GM10248 (cell line): ENCODE results near the gene PIGU.

Source experiments
- CTCF ChIA-PET: fragments of 300-600 bp; sonication (Branson Sonifier 250); formaldehyde crosslinking; extraction: SDS; loops from one replicate; lab custom pipeline; 2021; ENCODE audit warnings: antibody characterized with exemption; lab: Yijun Ruan, JAX
- POLR2A ChIA-PET: fragments of 350-650 bp; sonication (Branson Sonifier 250); formaldehyde crosslinking; extraction: SDS; loops from one replicate; lab custom pipeline; 2020; ENCODE audit warnings: antibody characterized with exemption; lab: Yijun Ruan, JAX
- DNase-seq: peaks from one replicate; pipeline ENCODE4 v3.0.0; 2012; ENCODE audit errors: extremely low spot score
- TF ChIP-seq, protein P1 (sequence below): IDR thresholded peaks from 2 replicates; pipeline ENCODE4 v1.5.1; 2012; ENCODE audit warnings: mild to moderate bottlenecking, low read depth; ENCODE audit errors: extremely low read depth, missing control alignments, control extremely low read depth

PIGU gene

GRCh38 chr20:34573541-34574300 lies 103.2 kb downstream of the PIGU start:
- CTCF ChIA-PET, result interaction anchor here (1.0 to 2.1 kb wide), 5 partner anchors 9 to 183 kb away, joined by 3 to 11 read pairs (median 3); no protein-coding TSS in a partner anchor
- POLR2A ChIA-PET, result no interaction called here
- DNase-seq, result no peak
- TF ChIP-seq, protein P1, sequence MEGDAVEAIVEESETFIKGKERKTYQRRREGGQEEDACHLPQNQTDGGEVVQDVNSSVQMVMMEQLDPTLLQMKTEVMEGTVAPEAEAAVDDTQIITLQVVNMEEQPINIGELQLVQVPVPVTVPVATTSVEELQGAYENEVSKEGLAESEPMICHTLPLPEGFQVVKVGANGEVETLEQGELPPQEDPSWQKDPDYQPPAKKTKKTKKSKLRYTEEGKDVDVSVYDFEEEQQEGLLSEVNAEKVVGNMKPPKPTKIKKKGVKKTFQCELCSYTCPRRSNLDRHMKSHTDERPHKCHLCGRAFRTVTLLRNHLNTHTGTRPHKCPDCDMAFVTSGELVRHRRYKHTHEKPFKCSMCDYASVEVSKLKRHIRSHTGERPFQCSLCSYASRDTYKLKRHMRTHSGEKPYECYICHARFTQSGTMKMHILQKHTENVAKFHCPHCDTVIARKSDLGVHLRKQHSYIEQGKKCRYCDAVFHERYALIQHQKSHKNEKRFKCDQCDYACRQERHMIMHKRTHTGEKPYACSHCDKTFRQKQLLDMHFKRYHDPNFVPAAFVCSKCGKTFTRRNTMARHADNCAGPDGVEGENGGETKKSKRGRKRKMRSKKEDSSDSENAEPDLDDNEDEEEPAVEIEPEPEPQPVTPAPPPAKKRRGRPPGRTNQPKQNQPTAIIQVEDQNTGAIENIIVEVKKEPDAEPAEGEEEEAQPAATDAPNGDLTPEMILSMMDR, result no peak

DNA sequence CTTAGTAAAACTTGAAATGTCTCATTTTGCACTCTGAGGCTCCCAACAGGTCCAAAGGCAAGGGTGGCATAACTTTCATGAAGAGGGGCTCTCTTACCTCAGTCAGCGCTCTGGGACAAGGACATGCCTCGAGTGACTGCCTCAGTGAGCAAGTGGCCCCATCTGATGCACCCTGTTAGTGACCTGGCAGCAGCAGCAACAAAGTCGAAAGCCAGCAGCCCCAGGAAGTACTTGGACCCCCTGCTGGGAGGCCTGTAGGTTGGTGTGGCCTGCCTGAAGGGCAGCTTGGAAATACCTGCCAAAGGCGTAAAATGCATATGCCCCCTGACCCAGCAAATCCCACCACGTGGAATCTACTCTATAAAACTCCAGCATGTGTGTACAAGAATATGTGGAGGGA lies 105.1 kb downstream of the PIGU start:
- ChIA-PET CTCF (interaction anchor here (0.8 to 3.6 kb wide), 5 partner anchors 8 to 198 kb away, joined by 3 to 12 read pairs (median 3); no protein-coding TSS in a partner anchor), POLR2A (no interaction called here)
- no peak for DNase-seq

DNA sequence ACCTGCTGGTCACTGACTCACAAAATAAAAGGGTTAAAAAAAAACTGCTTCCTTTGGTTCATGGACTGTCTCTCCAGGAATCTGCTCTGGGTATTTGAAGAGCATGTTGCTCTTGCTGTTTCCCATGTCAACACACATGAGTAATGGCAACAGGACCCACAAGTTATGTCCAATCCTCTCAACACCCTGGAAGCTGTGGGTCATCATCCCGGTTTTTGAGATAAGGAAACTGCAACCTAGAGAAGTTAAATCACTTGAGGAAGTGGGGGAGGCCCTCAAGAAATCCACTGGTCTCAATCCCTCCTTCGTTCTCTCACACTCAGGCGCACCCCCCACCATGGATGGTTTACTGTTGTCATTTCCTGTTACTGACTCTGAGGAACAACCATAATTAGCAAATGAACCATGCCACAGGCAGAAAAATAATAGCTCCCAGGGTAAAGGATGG lies 106.0 kb downstream of the PIGU start:
- no peak for DNase-seq
- ChIA-PET CTCF (interaction anchor here (0.8 to 3.6 kb wide), 6 partner anchors 8 to 199 kb away, joined by 3 to 12 read pairs (median 3); no protein-coding TSS in a partner anchor), POLR2A (no interaction called here)
- TF ChIP-seq, protein P1, result no peak

More for the DNA sequence above, 105.1 kb downstream of the PIGU start:
- TF ChIP-seq, protein P1, result no peak

GRCh38 chr20:34569598-34569997 lies 107.3 kb downstream of the PIGU start:
- ChIA-PET CTCF (interaction anchor here (1.6 to 3.6 kb wide), 3 partner anchors 10 to 257 kb away, joined by 4 to 12 read pairs (median 10); no protein-coding TSS in a partner anchor), POLR2A (no interaction called here)
- TF ChIP-seq, protein P1, result no peak

DNA sequence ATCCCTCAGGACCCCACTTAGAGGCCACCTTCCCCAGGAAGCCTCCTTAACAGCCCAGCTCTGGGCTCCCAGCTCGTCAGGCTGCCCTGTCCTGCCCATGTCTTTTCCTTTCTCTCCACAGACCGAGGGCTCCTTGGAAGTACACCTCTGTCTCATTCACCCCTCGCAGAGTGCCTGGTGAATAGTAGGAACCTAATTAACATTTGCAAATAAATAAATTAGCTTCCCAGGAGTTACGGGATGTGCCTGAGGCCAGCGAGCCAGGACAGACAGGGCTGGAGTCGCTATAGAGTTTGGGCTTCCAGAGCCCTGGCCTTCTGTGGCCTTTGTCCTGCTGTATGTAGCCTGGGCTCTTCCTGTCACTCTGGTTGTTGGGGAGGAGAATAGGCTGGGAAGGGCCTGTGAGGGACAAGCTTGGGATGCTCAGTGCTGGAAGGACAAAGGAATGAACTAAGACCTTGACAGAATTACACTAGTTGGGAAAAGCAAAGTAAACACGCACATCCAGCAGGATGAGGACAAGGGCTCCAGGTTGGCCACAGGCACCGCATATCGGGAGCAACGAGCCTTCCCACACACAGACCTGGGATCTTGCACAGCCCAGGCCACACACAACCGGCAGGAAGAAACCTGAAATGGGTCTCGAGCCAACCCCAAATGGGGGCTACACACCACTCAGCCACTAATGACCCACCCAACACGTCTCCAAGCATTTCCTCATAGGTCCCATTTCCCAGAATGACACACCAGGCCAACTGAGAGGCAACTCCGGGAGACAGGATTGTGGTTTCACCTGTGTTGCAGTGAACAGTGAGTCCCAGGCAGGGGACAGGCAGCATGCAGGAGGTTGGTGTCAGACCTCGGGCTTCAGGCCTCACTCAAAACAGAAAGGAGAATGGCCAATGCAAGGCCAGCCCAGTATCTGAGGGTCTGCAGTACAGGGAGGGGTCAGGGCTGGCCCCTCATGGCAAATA lies 108.7 kb downstream of the PIGU start:
- TF ChIP-seq, protein P1, result no peak
- ChIA-PET POLR2A (no interaction called here), CTCF (interaction anchor here (0.7 to 3.6 kb wide), 4 partner anchors 12 to 256 kb away, joined by 3 to 12 read pairs (median 5); no protein-coding TSS in a partner anchor)
- no peak for DNase-seq

More at GRCh38 chr20:34569598-34569997, 107.3 kb downstream of the PIGU start:
- no peak for DNase-seq
